Tibial artery (tissue), 4 donors: ENCODE measurements around the gene URAD.

Source experiments
- DNase-seq, 2 donors: peaks; one replicate each; pipeline ENCODE4 v3.0.0-alpha.2; 2019
- H3K27ac ChIP-seq, 2 donors: fragments of 200-600 bp; sonication (generic) in 1 of 2; 1 replicate in 1 of 2; 2 replicates in 1 of 2; pipeline ENCODE4 v1.5.1; 2018 to 2019; ENCODE audit warnings: mild to moderate bottlenecking in 1 of 2
- H3K27me3 ChIP-seq, 2 donors: fragments of 200-600 bp; sonication (generic) in 1 of 2; one replicate each; pipeline versions ENCODE4 v1.5.1 to v1.6.0; 2016 to 2019
- H3K36me3 ChIP-seq, 3 donors: fragments of 200-600 bp; sonication (generic) in 2 of 3; one replicate each; pipeline ENCODE4 v1.5.1; 2016 to 2019; ENCODE audit warnings: mild to moderate bottlenecking in 2 of 3
- H3K4me1 ChIP-seq, 4 donors: fragments of 200-600 bp; sonication (generic) in 2 of 4; 1 replicate in 3 of 4; 2 replicates in 1 of 4; pipeline ENCODE4 v1.5.1; 2016 to 2019
- H3K4me3 ChIP-seq, 2 donors: fragments of 200-600 bp; sonication (generic) in 1 of 2; 1 replicate in 1 of 2; 2 replicates in 1 of 2; pipeline ENCODE4 v1.5.1; 2018 to 2019; ENCODE audit warnings: mild to moderate bottlenecking in 2 of 2
- H3K9me3 ChIP-seq, 3 donors: fragments of 200-600 bp; sonication (generic) in 1 of 3; one replicate each; pipeline ENCODE4 v1.5.1; 2016 to 2019
- CTCF ChIP-seq, 2 experiments: fragments of 200-600 bp in 1 of 2; fragments of 450-650 bp in 1 of 2; IDR thresholded peaks; one replicate each; pipeline ENCODE4 v1.5.1; 2017 to 2019; ENCODE audit warnings: antibody characterized with exemption in 2 of 2, mild to moderate bottlenecking in 1 of 2, moderate library complexity in 1 of 2
- intact Hi-C: fragments of 100-400 bp; cut with DNase I; formaldehyde crosslinking; loops from one replicate; pipeline ENCODE4 v1.15.0; 2023; ENCODE audit warnings: low total_unique reads

The URAD gene

DNA sequence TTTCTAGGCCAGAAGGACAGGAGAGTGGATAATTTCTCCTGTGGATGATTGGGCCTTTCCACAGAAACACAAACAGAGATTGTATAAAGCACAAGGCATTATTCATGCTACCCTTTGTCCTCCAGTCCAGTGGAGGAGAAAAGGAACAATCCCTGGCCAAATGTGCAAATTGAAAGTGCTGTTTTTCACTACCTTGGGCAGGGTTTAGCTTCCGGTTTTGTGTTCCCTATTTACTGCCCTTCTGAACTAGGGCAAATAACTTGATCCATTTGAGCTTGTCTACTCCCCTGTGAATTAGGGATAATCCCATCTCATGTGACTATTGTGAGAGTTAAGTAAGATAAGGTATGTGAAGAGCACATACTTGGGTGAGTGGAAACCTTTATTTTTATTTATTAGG, 55.4 kb downstream of the URAD start:
- H3K27me3 ChIP-seq = peaks cover 0 to 39% of the 10 kb centered on the region in 2 donors

DNA sequence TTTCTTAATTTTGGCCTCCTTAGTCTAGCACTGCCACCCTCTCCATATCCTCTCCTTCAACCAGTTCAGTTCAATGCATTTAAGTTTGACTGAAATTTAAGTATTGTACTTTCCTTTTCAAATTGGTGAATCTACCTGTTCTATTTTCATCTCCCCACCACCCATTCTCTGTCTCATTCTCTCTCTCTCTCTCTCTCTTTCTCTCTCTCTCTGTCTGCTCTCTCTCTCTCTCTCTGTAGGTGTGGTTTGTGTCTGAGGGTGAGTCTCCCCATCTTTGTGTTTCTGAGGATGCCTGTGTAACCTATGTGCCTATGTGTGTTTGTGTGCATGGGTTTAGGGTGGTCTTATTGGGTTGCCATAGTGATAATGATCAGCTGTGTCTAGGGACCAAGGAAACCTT, 58.6 kb downstream of the URAD start:
- Histone ChIP-seq H3K36me3 (no peaks in the 10 kb centered on the region), H3K4me1 (peaks cover 0 to 18% (median 10%) of the 10 kb centered on the region in 4 donors), H3K27ac (no peak overlapping the region), H3K27me3 (peaks cover 0 to 72% of the 10 kb centered on the region in 2 donors), H3K4me3 (no peak overlapping the region), H3K9me3 (no peaks in the 10 kb centered on the region)
- no peak for TF ChIP-seq CTCF (IDR thresholded peaks at IDR 0.05)
- intact Hi-C loops = no loop called here
- DNase-seq = no peak

More for the DNA sequence above, 55.4 kb downstream of the URAD start:
- Histone ChIP-seq H3K4me1 (peaks cover 0 to 2% (median under 1%) of the 10 kb centered on the region in 4 donors), H3K9me3 (no peaks in the 10 kb centered on the region), H3K4me3 (no peak overlapping the region), H3K36me3 (no peaks in the 10 kb centered on the region), H3K27ac (no peak overlapping the region)
- no peak for TF ChIP-seq CTCF (IDR thresholded peaks at IDR 0.05)
- intact Hi-C loops = no loop called here
- no peak for DNase-seq

DNA sequence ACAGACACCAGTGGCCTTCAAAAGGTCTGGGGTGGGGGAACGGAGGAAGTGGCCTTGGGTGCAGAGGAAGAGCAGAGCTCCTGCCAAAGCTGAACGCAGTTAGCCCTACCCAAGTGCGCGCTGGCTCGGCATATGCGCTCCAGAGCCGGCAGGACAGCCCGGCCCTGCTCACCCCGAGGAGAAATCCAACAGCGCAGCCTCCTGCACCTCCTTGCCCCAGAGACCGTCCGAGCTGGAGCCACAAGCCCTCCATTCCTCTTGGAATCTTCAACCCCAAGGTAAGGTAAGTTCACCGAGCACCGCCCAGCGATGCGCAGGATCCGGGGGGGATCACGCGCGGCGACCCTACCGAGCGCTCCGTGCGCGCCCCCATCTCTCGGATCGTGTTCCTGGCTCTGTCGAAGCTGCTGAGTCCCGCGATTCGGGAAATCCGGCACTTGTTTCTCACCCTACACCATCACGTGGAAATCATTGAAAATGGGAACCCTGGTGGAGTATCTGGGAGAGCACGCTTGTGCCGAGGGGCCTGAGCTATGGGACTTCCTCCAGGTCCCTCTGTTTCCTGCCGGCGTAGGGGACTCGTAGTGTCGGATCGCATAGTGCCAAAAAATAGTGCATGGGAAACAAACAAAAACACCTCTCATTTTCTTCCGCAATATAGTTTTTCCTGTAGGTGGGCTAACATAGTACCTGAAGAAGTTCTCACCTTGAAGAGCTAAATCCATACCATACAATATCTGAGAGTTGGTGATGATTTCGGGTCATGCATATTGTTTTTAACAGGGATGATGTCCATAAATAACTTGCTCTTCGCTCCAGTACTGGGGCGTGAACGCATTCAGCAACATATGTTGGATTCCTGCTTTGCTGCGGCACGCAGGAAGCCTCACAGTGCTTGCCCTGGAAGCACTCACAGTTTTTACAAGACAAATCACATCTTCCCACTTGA, 59.4 kb downstream of the URAD start:
- intact Hi-C loops = no loop called here
- H3K4me1 ChIP-seq = peaks cover 0 to 23% (median 14%) of the 10 kb centered on the region in 4 donors
- no peaks in the 10 kb centered on the region for H3K9me3 ChIP-seq
- H3K27ac ChIP-seq = no peak overlapping the region
- H3K4me3 ChIP-seq = no peak overlapping the region
- peaks cover 0 to 80% of the 10 kb centered on the region in 2 donors for H3K27me3 ChIP-seq
- no peaks in the 10 kb centered on the region for H3K36me3 ChIP-seq
- no peak for TF ChIP-seq CTCF (IDR thresholded peaks at IDR 0.05)
- no peak for DNase-seq

DNA sequence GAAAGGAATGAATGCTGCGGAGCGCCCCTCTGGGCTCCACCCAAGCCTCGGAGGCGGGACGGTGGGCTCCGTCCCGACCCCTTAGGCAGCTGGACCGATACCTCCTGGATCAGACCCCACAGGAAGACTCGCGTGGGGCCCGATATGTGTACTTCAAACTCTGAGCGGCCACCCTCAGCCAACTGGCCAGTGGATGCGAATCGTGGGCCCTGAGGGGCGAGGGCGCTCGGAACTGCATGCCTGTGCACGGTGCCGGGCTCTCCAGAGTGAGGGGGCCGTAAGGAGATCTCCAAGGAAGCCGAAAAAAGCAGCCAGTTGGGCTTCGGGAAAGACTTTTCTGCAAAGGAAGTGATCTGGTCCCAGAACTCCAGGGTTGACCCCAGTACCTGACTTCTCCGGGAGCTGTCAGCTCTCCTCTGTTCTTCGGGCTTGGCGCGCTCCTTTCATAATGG, 60.1 kb downstream of the URAD start:
- Histone ChIP-seq H3K27ac (no peak overlapping the region), H3K36me3 (no peaks in the 10 kb centered on the region), H3K27me3 (peaks cover 0 to 82% of the 10 kb centered on the region in 2 donors), H3K4me3 (no peak overlapping the region), H3K4me1 (peaks cover 0 to 27% (median 14%) of the 10 kb centered on the region in 4 donors), H3K9me3 (no peaks in the 10 kb centered on the region)
- intact Hi-C loops = no loop called here
- DNase-seq = no peak
- TF ChIP-seq CTCF (IDR thresholded peaks at IDR 0.05) = no peak
